NCI-H748 treated with DMSO at 0.1 percent for 48 hours (cell line): ENCODE results near the gene GFPT2.
"Not testable (repeated sequence)": the region's sequence is repeated elsewhere in the genome, so short reads cannot be mapped to it uniquely, and the experiment has no call there.

Experiments used
- DNase-seq: peaks from one replicate; lab custom pipeline; 2025; lab: John Stamatoyannopoulos, UW

GFPT2 gene

DNA sequence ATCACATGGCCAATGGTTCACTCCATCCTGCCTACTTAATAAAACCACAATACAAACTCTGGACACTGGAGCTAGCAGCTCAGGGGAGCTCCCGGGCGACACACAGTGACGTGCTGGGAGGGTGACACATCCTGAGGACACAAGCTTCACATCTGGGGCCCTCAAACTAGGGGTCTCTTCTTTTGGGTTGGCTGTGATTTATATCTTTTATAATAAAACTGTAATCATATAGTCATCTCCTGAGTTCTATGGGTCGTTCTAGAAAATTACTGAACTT lies 49.2 kb downstream of the GFPT2 start:
- DNase-seq = no peak

GRCh38 chr5:180303226-180304015 lies 49.7 kb downstream of the GFPT2 start:
- no peak for DNase-seq

DNA sequence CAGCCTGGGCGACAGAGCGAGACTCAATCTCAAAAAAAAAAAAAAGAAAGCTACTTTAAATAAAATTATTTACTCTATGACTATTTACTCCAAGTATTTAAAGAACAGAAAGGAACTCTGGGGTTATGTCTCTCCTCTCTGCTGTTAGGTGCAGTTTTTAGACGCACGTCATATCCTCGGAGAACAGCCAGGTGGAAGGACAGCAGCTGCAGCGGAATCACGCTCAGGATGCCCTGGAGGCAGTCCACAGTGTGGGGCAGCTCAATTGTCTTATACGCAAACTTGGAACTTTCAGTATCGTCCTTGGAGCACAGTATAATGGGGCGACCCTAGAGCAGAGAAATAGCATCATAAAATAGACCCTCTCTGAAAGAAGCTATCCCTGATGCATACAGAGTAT lies 50.9 kb downstream of the GFPT2 start:
- no peak for DNase-seq

DNA sequence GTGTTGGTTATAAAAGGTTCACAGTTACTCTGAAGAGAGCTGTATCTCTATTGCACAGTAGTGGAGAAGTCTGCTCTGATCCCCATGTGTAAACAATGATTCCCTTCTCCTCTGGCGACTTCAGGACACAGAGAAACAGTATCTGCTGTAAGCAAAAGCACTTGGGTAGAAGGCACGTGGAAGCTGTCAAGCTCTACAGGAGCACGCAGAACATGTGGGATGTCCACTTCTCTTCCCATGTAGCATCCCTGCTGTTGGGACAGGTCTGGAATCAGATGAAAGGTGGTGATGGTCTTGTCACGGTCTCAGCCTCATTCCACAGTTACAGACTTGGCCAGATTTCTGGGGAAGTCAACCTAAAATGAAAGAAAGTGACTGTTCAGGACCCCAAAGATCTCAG lies 51.9 kb downstream of the GFPT2 start:
- no peak for DNase-seq

DNA sequence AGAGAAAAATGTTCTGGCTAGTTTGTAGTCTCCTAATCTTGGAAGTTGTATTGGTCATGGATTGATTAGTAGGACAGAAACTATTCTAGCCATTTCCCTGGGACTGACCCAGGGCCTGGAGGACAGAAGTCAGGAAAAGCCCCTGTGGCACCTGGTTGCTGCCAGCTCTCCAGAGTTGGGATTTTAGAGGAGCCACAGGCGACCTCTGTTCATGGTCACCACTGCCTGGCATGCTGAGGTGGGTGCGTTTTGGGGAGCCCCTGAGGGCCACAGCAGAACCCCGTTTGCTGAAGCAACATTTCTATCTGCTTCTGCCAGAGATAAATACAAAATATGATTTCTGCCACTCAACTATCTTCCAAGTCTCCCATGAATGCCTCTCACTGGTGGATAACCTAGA lies 53.6 kb downstream of the GFPT2 start:
- DNase-seq = no peak

DNA sequence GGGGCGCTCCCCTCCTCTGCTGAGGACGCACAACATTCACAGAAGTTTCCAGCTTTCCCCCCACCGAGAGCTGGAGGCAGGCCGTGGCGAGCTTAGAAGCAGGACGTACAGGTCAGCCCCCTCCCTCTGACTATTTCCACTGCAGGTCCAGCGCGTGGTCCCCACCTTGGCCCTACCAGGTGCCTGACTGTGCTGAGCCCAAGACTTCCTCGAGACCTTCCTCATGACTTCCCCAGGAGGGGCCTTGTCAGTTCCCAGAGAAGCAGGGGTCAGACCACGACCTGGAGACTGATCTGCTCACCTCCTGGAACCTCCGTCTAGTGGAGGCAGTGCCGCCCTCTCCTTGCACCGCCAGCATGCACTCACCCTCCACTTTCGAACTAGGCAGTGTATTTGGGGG lies 54.1 kb downstream of the GFPT2 start:
- DNase-seq = not testable (repeated sequence)

DNA sequence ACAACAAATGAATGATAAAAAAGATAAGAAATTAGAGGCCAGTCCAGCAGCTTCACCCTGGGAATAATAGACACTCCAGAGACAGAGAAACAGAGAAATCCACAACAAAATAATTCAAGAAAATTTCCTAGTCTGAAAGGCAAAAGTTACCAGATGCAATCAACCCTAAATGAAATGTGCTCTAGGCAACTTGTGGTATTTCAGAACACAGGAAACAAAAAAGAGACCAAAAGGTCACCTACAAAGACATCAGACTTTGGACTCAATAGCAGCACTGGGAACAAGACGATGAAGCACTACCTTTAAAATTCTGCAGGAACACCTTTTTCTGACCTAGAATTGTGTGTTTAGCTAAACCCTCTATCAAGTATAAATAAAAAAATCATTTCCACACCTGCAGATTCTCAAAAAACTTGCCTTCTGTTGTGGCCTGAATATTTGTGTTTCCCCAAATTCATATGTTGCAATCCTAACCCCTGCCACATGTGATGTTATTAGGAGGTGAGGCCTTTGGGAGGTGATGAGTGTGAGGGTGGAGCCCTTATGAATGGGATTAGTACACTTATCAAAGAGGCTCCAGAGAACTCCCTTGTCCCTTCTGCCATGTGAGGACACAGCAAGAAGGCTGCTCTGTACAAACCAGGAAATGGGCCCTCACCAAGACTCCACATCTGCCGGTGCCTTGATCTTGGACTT lies 55.4 kb downstream of the GFPT2 start:
- no peak for DNase-seq

DNA sequence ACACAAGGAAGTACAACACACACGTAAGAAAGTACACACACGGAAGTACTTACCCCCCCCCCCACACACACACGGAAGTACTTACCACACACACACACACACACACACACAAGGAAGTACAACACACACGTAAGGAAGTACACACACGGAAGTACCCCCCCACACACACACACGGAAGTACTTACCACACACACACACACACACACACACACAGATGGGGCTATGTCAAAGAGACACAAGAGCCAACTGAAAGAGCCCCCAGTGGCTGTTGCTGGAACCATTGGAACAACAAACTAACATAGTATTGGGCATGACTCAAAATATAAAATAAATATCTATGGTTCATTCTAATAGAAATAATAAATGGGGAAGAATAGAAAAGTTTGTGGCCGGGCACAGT lies 56.4 kb downstream of the GFPT2 start:
- no peak for DNase-seq

DNA sequence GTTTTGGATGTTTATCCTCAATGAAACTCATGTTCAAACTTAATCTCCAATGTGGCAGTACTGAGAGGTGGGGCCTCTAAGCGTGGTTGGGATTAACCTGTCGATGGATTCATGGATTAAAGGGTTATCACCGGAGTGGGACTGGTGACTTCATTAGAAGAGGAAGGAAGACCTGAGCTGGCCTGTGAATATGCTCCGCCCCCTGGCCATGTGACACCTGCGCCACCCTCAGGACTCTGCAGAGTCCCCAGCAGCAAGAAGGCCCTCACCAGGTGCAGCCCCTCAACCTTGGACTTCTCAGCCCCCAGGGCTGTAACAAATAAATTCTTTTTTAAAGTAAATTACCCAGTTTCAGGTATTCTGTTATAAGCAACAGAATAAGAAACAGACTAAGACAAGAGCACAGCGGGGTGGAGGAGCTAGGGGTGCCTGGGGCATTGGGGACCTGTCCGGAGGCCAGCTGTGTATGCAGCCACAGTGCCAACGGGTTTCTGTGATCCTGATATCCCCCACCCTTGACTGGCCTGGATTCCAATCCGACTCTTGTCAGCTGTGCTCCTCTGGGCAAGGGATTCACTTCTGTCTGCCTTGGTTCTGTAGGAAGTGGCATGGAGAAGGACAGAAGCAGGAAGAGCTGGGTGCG lies 58.1 kb downstream of the GFPT2 start:
- DNase-seq = no peak

GRCh38 chr5:180294411-180294810 lies 58.7 kb downstream of the GFPT2 start:
- no peak for DNase-seq

DNA sequence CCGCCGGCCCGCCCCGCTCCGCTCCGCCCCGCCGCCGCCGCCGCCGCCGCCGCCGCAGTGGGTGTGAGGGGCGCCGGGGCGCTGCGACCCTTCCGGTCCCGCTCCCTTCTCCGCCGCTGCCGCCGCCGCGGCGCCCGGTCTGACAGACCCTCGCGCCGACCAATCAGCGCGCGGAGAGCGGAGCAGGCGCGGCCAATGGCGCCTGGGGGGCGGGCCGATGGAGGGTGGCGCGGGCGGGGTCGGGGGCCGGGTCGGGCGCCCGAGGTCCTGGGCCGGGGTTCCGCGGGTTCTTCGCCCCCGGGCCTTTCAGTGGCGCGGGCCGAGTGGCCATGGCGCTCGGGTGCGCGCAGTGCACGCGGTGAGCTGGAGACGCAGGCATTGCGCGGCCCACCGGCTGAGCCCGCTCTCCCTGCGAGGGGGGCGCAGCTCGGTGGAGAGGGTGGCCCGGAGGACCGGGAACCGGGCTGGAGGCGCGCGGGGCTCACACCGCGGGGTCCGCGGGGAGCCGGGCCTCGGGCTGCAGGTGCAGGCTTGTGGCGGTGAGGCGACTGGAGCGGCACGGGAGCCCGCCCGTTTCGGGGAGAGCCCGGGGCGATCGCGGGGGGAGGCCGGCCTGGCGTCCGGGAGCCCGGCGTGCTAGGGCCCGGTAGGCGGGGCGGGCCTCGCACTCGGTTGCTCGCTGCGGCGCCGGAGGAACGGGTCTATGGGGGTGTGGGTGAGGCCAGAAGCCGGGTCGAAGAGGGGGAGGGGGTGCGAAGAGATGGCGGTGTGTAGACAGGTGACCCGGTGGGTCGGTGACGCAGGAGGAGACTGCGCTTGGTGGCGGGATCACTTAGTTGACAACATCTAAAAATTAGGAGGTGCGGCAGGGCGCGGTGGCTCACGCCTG lies 60.9 kb downstream of the GFPT2 start, which contains the start of gene MAPK9:
Gene MAPK9, minus strand, starts transcription at position 141 of the 889 bp plus-strand sequence. CDS start 11,522 bp downstream, outside the sequence.
- DNase-seq = peak; percentile 40

- no peak for DNase-seq
Observed at GRCh38 chr5:180291234-180291940, 61.7 kb downstream of the GFPT2 start.

GRCh38 chr5:180290568-180291233 lies 62.4 kb downstream of the GFPT2 start:
- DNase-seq = no peak

DNA sequence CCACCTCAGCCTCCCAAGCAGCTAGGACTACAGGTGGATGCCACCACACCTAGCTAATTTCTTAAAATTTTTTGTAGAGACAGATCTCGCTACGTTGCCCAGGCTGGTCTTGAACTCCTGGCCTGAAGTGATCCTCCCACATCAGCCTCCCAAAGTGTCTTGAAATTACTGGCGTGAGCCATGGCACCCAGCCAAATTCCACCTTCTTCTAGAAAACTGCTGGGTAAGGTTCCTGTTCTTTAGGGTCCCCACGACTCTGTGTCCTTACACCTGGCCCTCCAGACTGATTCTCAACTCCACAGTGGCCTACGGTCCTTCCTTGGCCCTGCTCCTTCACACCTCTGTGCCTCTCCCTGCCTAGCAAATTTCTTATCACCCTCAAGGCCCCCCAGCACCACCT lies 63.2 kb downstream of the GFPT2 start:
- DNase-seq = no peak

DNA sequence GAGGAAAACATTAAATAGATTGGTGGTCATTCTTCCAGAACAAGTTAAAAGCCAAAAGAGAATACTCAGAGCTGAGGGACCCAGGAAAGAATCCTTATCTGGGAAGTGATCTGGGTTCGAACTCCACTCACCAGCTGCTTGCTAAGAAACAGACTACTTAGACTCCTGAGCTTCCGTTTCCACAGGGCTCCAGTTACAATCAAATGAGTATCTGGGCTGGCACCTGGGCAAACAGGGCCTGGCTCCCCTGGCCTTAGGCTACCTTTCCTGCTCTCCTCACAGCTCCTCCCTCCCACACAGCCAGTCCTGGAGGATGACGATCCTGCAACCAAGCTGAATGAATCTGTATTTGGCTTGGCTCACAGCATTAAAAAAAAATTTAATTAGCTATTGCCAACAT lies 63.7 kb downstream of the GFPT2 start:
- no peak for DNase-seq

DNA sequence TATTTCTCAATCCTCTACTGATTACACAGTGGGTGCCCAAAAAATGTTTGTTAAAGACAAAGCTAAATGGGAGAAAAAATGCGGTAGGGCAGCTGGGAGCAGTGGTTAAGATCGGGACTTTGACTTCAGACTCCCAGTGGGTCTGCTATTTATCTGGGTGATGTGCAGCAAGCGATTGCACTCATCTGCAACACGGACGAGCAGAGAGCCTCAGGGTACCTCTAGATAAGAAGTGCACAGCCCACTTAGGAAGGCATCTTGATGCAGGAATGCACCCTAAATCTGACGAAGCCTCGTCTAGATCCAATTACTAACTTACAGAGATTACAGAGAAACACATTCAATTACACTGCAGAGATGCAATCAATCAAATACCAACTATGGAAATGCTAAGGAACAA lies 65.3 kb downstream of the GFPT2 start:
- no peak for DNase-seq

GRCh38 chr5:180287404-180287803 lies 65.7 kb downstream of the GFPT2 start:
- DNase-seq = no peak

- no peak for DNase-seq
Observed at GRCh38 chr5:180284149-180284548, 69.0 kb downstream of the GFPT2 start.

DNA sequence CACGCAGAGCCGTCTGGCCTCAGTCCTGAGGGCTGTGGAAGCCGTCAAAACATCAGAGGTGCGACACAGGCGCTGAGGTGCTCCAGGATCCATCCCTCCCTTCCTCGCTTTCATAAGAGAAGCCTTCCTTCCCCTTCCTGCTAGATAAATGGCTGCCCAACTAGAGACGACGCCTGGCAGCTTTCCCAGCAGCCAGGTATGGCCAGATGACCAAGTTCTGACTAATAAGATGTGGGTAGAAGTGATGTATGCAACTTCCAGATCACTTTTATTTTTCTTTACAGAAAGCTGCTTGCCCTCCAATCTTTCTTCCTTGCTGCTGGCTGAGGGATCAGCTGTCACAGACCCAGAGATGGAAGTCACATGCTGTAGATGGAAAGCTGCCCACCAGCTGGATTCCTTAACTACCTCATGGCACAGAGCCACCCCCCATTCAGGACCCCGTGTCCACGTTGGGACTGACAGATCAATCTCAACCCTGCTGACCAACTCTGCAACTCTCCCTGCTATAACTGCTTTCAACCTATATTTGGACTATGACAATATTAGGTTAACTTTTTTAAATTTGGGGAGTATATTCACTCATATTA lies 70.0 kb downstream of the GFPT2 start:
- DNase-seq = no peak

- no peak for DNase-seq
Observed at GRCh38 chr5:180282281-180282680, 70.9 kb downstream of the GFPT2 start.

- DNase-seq = peak; percentile 53
Observed at GRCh38 chr5:180281706-180282105, 71.4 kb downstream of the GFPT2 start.
